SU-DHL-6 (cell line): ENCODE data around the gene SFTPB.

ENCODE experiments used
- H2AFZ ChIP-seq: fragments of 200-600 bp; sonication (generic); 2 replicates; pipeline ENCODE4 v1.6.1; 2014; ENCODE audit warnings: low read depth, mild to moderate bottlenecking, moderate library complexity, mixed read lengths, antibody characterized with exemption, low read length; ENCODE audit not compliant: severe bottlenecking
- H3F3A ChIP-seq: fragments of 200-600 bp; shearing (Covaris generic); 2 replicates; pipeline ENCODE4 v1.6.0; 2016; ENCODE audit warnings: antibody characterized with exemption, mild to moderate bottlenecking; ENCODE audit not compliant: insufficient read depth
- H3K27ac ChIP-seq: fragments of 200-600 bp; sonication (generic); 2 replicates; pipeline ENCODE4 v1.5.1; 2016; ENCODE audit warnings: low read depth, mild to moderate bottlenecking, low read length, moderate library complexity, mixed read lengths
- H3K27me3 ChIP-seq: fragments of 200-600 bp; sonication (generic), shearing (Covaris generic); 2 replicates; pipeline ENCODE4 v1.6.0; 2014; ENCODE audit warnings: mild to moderate bottlenecking, low read length
- H3K36me3 ChIP-seq: fragments of 200-600 bp; sonication (generic); 2 replicates; pipeline ENCODE4 v1.6.1; 2014; ENCODE audit warnings: mild to moderate bottlenecking, low read length, mixed read lengths
- H3K4me2 ChIP-seq: fragments of 300-600, 200-600 bp; shearing (Covaris generic), sonication (generic); 2 replicates; pipeline ENCODE4 v1.6.0; 2014; ENCODE audit warnings: low read length, low read depth, mild to moderate bottlenecking; ENCODE audit not compliant: poor library complexity, severe bottlenecking
- H3K4me3 ChIP-seq: fragments of 200-600 bp; sonication (generic); 2 replicates; pipeline ENCODE4 v1.5.1; 2014; ENCODE audit warnings: antibody characterized with exemption, low read length, mild to moderate bottlenecking, mixed read lengths; ENCODE audit not compliant: insufficient read depth, poor library complexity, severe bottlenecking
- H3K79me2 ChIP-seq: fragments of 200-600 bp; sonication (generic); 2 replicates; pipeline ENCODE4 v1.6.1; 2014; ENCODE audit warnings: mild to moderate bottlenecking, low read length, moderate library complexity; ENCODE audit not compliant: insufficient read depth
- H3K9ac ChIP-seq: fragments of 200-600 bp; sonication (generic); 2 replicates; pipeline ENCODE4 v1.7.0; 2014; ENCODE audit warnings: mild to moderate bottlenecking, low read length
- H3K9me2 ChIP-seq: fragments of 200-600 bp; sonication (generic); replicated peaks from 2 replicates; pipeline ENCODE4 v1.6.1; 2014; ENCODE audit warnings: low read length; ENCODE audit not compliant: insufficient read depth
- H3K9me3 ChIP-seq: fragments of 200-600 bp; sonication (generic); 2 replicates; pipeline ENCODE4 v1.6.1; 2014; ENCODE audit warnings: low read length, mixed read lengths; ENCODE audit not compliant: insufficient read depth
- H4K20me1 ChIP-seq: fragments of 200-600 bp; sonication (generic); 2 replicates; pipeline ENCODE4 v1.6.1; 2014; ENCODE audit warnings: low read depth, mild to moderate bottlenecking, antibody characterized with exemption, low read length, moderate library complexity, mixed read lengths
- CTCF ChIP-seq: fragments of 200-600 bp; sonication (generic); IDR thresholded peaks from one replicate; pipeline ENCODE4 v1.5.1; 2017; ENCODE audit warnings: antibody characterized with exemption, mild to moderate bottlenecking, low read length, moderate library complexity; ENCODE audit not compliant: insufficient read depth, poor library complexity, severe bottlenecking
- EZH2phosphoT487 ChIP-seq: fragments of 200-600 bp; sonication (generic), shearing (Covaris generic); conservative IDR thresholded peaks from 2 replicates; pipeline ENCODE4 v1.6.1; 2018; ENCODE audit warnings: mild to moderate bottlenecking, antibody characterized with exemption, low read length, moderate library complexity, mixed read lengths

SFTPB gene

GRCh38 chr2:85669549-85669948 lies 1.6 kb upstream of the SFTPB start:
- H3K9me2 ChIP-seq, result no peaks in the 10 kb centered on the region
- H3F3A ChIP-seq, result no peaks in the 10 kb centered on the region
- no peak overlapping the region for H3K4me2 ChIP-seq
- H3K27me3 ChIP-seq, result no peaks in the 10 kb centered on the region
- H3K4me3 ChIP-seq, result no peak overlapping the region
- H4K20me1 ChIP-seq, result no peaks in the 10 kb centered on the region
- H3K79me2 ChIP-seq, result no peaks in the 10 kb centered on the region
- no peak overlapping the region for H3K27ac ChIP-seq
- H3K9me3 ChIP-seq, result no peaks in the 10 kb centered on the region
- TF ChIP-seq EZH2phosphoT487 (no peak), CTCF (no peak)
- H3K9ac ChIP-seq, result no peak overlapping the region
- no peak overlapping the region for H2AFZ ChIP-seq
- H3K36me3 ChIP-seq, result no peaks in the 10 kb centered on the region

DNA sequence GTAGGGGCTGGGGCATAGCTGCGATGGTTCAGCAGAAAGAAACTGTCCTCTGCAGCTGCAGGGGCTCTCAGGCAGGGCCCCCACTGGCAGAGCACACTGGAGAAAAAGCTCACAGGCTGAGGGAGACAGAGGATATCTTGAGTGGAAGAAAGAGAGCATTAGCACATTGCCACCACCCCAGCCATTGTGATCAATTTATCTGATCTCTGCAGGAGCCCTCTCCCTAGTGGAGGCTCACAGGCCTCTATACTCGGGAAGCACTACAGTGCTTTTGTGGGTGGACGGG lies 801 bp upstream of the SFTPB start:
- Histone ChIP-seq H3K9ac (no peak overlapping the region), H3K27me3 (no peaks in the 10 kb centered on the region), H3K9me3 (no peaks in the 10 kb centered on the region), H3K27ac (no peak overlapping the region), H4K20me1 (no peaks in the 10 kb centered on the region), H3K9me2 (no peaks in the 10 kb centered on the region), H3K4me3 (no peak overlapping the region), H3K36me3 (no peaks in the 10 kb centered on the region), H2AFZ (no peak overlapping the region), H3F3A (no peaks in the 10 kb centered on the region), H3K79me2 (no peaks in the 10 kb centered on the region), H3K4me2 (no peak overlapping the region)
- TF ChIP-seq CTCF (no peak), EZH2phosphoT487 (no peak)

GRCh38 chr2:85667561-85668008 lies 414 bp downstream of the SFTPB start:
- Histone ChIP-seq H3K9me3 (no peaks in the 10 kb centered on the region), H3F3A (no peaks in the 10 kb centered on the region), H3K9me2 (no peaks in the 10 kb centered on the region), H3K27ac (no peak overlapping the region), H3K9ac (no peak overlapping the region), H3K79me2 (no peaks in the 10 kb centered on the region), H3K4me3 (no peak overlapping the region), H3K4me2 (no peak overlapping the region), H3K36me3 (no peaks in the 10 kb centered on the region), H3K27me3 (no peaks in the 10 kb centered on the region), H4K20me1 (no peaks in the 10 kb centered on the region), H2AFZ (no peak overlapping the region)
- TF ChIP-seq EZH2phosphoT487 (no peak), CTCF (no peak)
